Ishikawa (cell line): ENCODE results near the gene MRPL49.

Experiments used
- CEBPB ChIP-seq: IDR thresholded peaks from 2 replicates; pipeline ENCODE4 v1.6.1; 2012
- EP300 ChIP-seq: IDR thresholded peaks from 2 replicates; pipeline ENCODE4 v1.6.1; 2012; ENCODE audit warnings: borderline replicate concordance
- REST ChIP-seq: IDR thresholded peaks from 2 replicates; pipeline ENCODE4 v1.6.1; 2012; ENCODE audit warnings: low read depth, mild to moderate bottlenecking
- TAF1 ChIP-seq: IDR thresholded peaks from 2 replicates; pipeline ENCODE4 v1.6.1; 2012; ENCODE audit warnings: low read depth, mild to moderate bottlenecking
- TCF12 ChIP-seq: IDR thresholded peaks from 2 replicates; pipeline ENCODE4 v1.6.1; 2012; ENCODE audit warnings: low read depth
- TEAD4 ChIP-seq: IDR thresholded peaks from 2 replicates; pipeline ENCODE4 v1.6.1; 2012
- ZBTB7A ChIP-seq: IDR thresholded peaks from 2 replicates; pipeline ENCODE4 v1.6.1; 2012; ENCODE audit warnings: low read depth

- TF ChIP-seq ZBTB7A (no peak), TCF12 (no peak), CEBPB (no peak), EP300 (no peak), REST (no peak), TEAD4 (no peak), TAF1 (no peak)
Observed at GRCh38 chr11:65120831-65121230, 1.3 kb upstream of the MRPL49 start.
